HCT116 (cell line): ENCODE results near the gene CCDC91. TPM values are rescaled to one million over a fixed set of nuclear protein-coding genes. Genes with fewer than 3 reads are reported as not detected.

Source experiments
- ATAC-seq: fragments of 200-7000 bp; cut with Tn5 transposase; 2 replicates; pipeline ENCODE4 v1.9.1; 2020; ENCODE audit warnings: mild to moderate bottlenecking, moderate library complexity
- BruUV-seq: library from RNA; stranded (reverse); fragments of 400-500 nt; replicated peaks from 2 replicates; lab custom pipeline; 2021; lab: Mats Ljungman, UMichigan
- CTCF ChIA-PET: fragments of 300-600 bp; sonication (Branson Sonifier 250); formaldehyde crosslinking; loops from one replicate; lab custom pipeline; 2021; ENCODE audit warnings: antibody characterized with exemption; lab: Charles Lee
- POLR2A ChIA-PET: fragments of 300-600, 350-600 bp; sonication (Branson Sonifier 250); formaldehyde crosslinking; loops from one replicate; lab custom pipeline; 2021; ENCODE audit warnings: antibody characterized with exemption; lab: Charles Lee
- RAD21 ChIA-PET, 2 experiments: fragments of 300-600 bp; sonication (Branson Sonifier 250); formaldehyde crosslinking; loops; one replicate each; lab custom pipeline; 2023; ENCODE audit warnings: low total read pairs in 2 of 2; ENCODE audit not compliant: uncharacterized antibody in 2 of 2, unreplicated experiment in 2 of 2, low non-redundant PET in 1 of 2; lab: Charles Lee
- DNase-seq: peaks from one replicate; pipeline ENCODE4 v3.0.0-alpha.2; 2010; ENCODE audit warnings: low read depth, low spot score
- H2AFZ ChIP-seq: fragments of 200-600 bp; shearing (Covaris generic), sonication (generic); 2 replicates; pipeline ENCODE4 v1.6.1; 2017; ENCODE audit warnings: low read depth, mixed run types, mixed read lengths, antibody characterized with exemption, low read length; ENCODE audit not compliant: poor library complexity, severe bottlenecking
- H3K27ac ChIP-seq: 2 replicates; pipeline ENCODE4 v1.5.1; 2012; ENCODE audit warnings: low read depth, low read length
- H3K27me3 ChIP-seq: fragments of 200-600 bp; sonication (generic); 2 replicates; pipeline ENCODE4 v1.6.1; 2016; ENCODE audit warnings: mixed run types, low read length, mixed read lengths; ENCODE audit not compliant: insufficient read depth
- H3K36me3 ChIP-seq, 2 experiments: fragments of 200-500 bp in 1 of 2; fragments of 200-600 bp in 1 of 2; sonication (Bioruptor generic) in 1 of 2; sonication (generic) in 1 of 2; 2 replicates each; pipeline versions ENCODE4 v1.5.1 to v1.6.1; 2014 to 2016; ENCODE audit warnings: low read length in 2 of 2, inconsistent platforms in 1 of 2, mixed read lengths in 1 of 2, mixed run types in 1 of 2; ENCODE audit not compliant: insufficient read depth in 2 of 2, control insufficient read depth in 1 of 2
- H3K4me1 ChIP-seq, 2 experiments: fragments of 200-600 bp in 1 of 2; sonication (generic) in 1 of 2; 2 replicates each; pipeline versions ENCODE4 v1.5.1 to v1.6.1; 2012 to 2017; ENCODE audit warnings: low read length in 2 of 2, inconsistent platforms in 1 of 2, mild to moderate bottlenecking in 1 of 2, mixed read lengths in 1 of 2, mixed run types in 1 of 2, moderate library complexity in 1 of 2; ENCODE audit not compliant: insufficient read depth in 2 of 2, control insufficient read depth in 1 of 2
- H3K4me2 ChIP-seq: fragments of 200-600 bp; sonication (generic); 2 replicates; pipeline ENCODE4 v1.6.1; 2017; ENCODE audit warnings: mixed run types, low read length, mixed read lengths
- H3K4me3 ChIP-seq, 2 experiments: fragments of 200-600 bp in 1 of 2; sonication (generic) in 1 of 2; replicated peaks in 1 of 2; 2 replicates each; pipeline ENCODE4 v1.5.1; 2011 to 2016; ENCODE audit warnings: low read length in 2 of 2, control low read depth in 1 of 2, low read depth in 1 of 2, mild to moderate bottlenecking in 1 of 2, mixed read lengths in 1 of 2, mixed run types in 1 of 2
- H3K79me2 ChIP-seq: fragments of 200-600 bp; sonication (generic); 2 replicates; pipeline ENCODE4 v1.6.1; 2017; ENCODE audit warnings: mild to moderate bottlenecking, mixed run types, low read length, moderate library complexity, mixed read lengths; ENCODE audit not compliant: insufficient read depth
- H3K9ac ChIP-seq: fragments of 200-600 bp; sonication (generic); 2 replicates; pipeline ENCODE4 v1.6.1; 2016; ENCODE audit warnings: low read length, mixed read lengths
- H3K9me2 ChIP-seq: fragments of 200-600 bp; sonication (generic), shearing (Covaris generic); 2 replicates; pipeline ENCODE4 v1.6.1; 2017; ENCODE audit warnings: mixed run types, mild to moderate bottlenecking, moderate library complexity; ENCODE audit not compliant: insufficient read depth
- H3K9me3 ChIP-seq, 2 experiments: fragments of 200-500 bp in 1 of 2; fragments of 200-600 bp in 1 of 2; sonication (Bioruptor generic) in 1 of 2; sonication (generic) in 1 of 2; 2 replicates each; pipeline ENCODE4 v1.6.1; 2014 to 2017; ENCODE audit warnings: low read length in 2 of 2, mixed read lengths in 2 of 2, inconsistent platforms in 1 of 2, low read depth in 1 of 2, mild to moderate bottlenecking in 1 of 2, mixed run types in 1 of 2, moderate library complexity in 1 of 2; ENCODE audit not compliant: control insufficient read depth in 1 of 2, insufficient read depth in 1 of 2
- H4K20me1 ChIP-seq: fragments of 200-600 bp; sonication (generic), shearing (Covaris generic); 2 replicates; pipeline ENCODE4 v1.6.1; 2017; ENCODE audit warnings: mixed run types, mild to moderate bottlenecking, moderate library complexity; ENCODE audit not compliant: insufficient read depth
- CBX3 ChIP-seq: IDR thresholded peaks from 2 replicates; pipeline ENCODE4 v1.6.1; 2012; ENCODE audit warnings: low read depth
- CEBPB ChIP-seq: IDR thresholded peaks from 2 replicates; pipeline ENCODE4 v1.6.1; 2012; ENCODE audit warnings: low read depth
- ELF1 ChIP-seq: IDR thresholded peaks from 2 replicates; pipeline ENCODE4 v1.6.1; 2012; ENCODE audit warnings: low read depth, borderline replicate concordance
- EZH2phosphoT487 ChIP-seq: fragments of 200-600 bp; IDR thresholded peaks from 2 replicates; pipeline ENCODE4 v1.6.1; 2018; ENCODE audit warnings: antibody characterized with exemption, borderline replicate concordance
- FOSL1 ChIP-seq: IDR thresholded peaks from 2 replicates; pipeline ENCODE4 v1.6.1; 2012; ENCODE audit warnings: low read depth
- JUND ChIP-seq: IDR thresholded peaks from 2 replicates; pipeline ENCODE4 v1.6.1; 2012
- POLR2A ChIP-seq: IDR thresholded peaks from 2 replicates; pipeline ENCODE4 v1.7.0; 2011; ENCODE audit warnings: borderline replicate concordance; ENCODE audit not compliant: insufficient read depth, insufficient read length; ENCODE audit errors: extremely low read depth
- POLR2AphosphoS5 ChIP-seq: IDR thresholded peaks from 2 replicates; pipeline ENCODE4 v1.6.1; 2011; ENCODE audit warnings: mild to moderate bottlenecking, low read depth, low read length, moderate library complexity
- RAD21 ChIP-seq: IDR thresholded peaks from 2 replicates; pipeline ENCODE4 v1.6.1; 2012; ENCODE audit warnings: low read depth, mild to moderate bottlenecking
- SIN3A ChIP-seq: IDR thresholded peaks from 2 replicates; pipeline ENCODE4 v1.6.1; 2012; ENCODE audit warnings: low read depth
- SP1 ChIP-seq: IDR thresholded peaks from 2 replicates; pipeline ENCODE4 v1.6.1; 2012; ENCODE audit warnings: low read depth
- TCF7L2 ChIP-seq: IDR thresholded peaks from 2 replicates; pipeline ENCODE4 v1.7.0; 2011; ENCODE audit warnings: borderline replicate concordance, inconsistent platforms; ENCODE audit not compliant: insufficient read depth, insufficient read length; ENCODE audit errors: extremely low read depth
- YY1 ChIP-seq: IDR thresholded peaks from 2 replicates; pipeline ENCODE4 v1.6.1; 2011; ENCODE audit warnings: low read length, low read depth, moderate library complexity, mild to moderate bottlenecking; ENCODE audit not compliant: insufficient replicate concordance; ENCODE audit errors: extremely low read depth
- ZNF274 ChIP-seq: fragments of 200-500 bp; sonication (Bioruptor generic); IDR thresholded peaks from 2 replicates; pipeline ENCODE4 v1.6.1; 2014; ENCODE audit warnings: mild to moderate bottlenecking, low read depth, low read length, inconsistent platforms
- intact Hi-C: fragments of 100-400 bp; cut with micrococcal nuclease; formaldehyde crosslinking; loops from 2 replicates; pipeline ENCODE4 v1.10.0; 2022
- total RNA-seq: library from RNA; stranded (reverse); gene quantifications from one replicate; pipeline ENCODE4 v1.2.1, GENCODE V29; 2021; ENCODE audit not compliant: unreplicated experiment
- TF ChIP-seq, protein P1 (sequence below), 3 experiments: fragments of 200-600 bp in 1 of 3; sonication (generic) in 1 of 3; IDR thresholded peaks in 2 of 3; conservative IDR thresholded peaks in 1 of 3; 2 replicates each; pipeline ENCODE4 v1.5.1; 2012 to 2017; ENCODE audit warnings: low read depth in 2 of 3, low read length in 2 of 3, antibody characterized with exemption in 1 of 3, borderline replicate concordance in 1 of 3, control low read depth in 1 of 3, mild to moderate bottlenecking in 1 of 3, mixed read lengths in 1 of 3, mixed run types in 1 of 3, moderate library complexity in 1 of 3; ENCODE audit not compliant: insufficient read depth in 1 of 3
- TF ChIP-seq, protein P2 (sequence below): IDR thresholded peaks from 2 replicates; pipeline ENCODE4 v1.6.1; 2012
- TF ChIP-seq, protein P3 (sequence below): IDR thresholded peaks from 2 replicates; pipeline ENCODE4 v1.6.1; 2012; ENCODE audit warnings: low read depth

CCDC91 gene
- total RNA-seq, 1 experiment from 2014 or later = 18.1 TPM

DNA sequence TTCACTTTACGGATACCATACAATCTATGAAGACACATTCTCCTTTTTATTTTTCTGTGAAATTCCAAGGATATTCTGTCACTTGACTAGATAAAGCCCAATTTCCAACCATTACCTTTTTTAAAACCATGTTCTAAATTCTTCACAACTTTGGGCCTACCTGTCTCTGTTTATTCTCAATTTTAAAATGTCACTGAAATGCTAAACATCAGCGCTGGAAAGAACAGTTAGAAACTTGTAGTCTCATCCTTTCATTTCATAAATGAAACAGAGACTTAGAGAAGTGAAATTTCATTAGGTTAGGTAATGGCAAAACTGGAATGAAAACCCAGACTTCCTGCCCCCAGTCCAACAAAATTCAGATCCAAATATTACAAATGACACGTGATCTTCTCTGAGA lies 396.2 kb downstream of the CCDC91 start:
- Histone ChIP-seq H3K27ac (no peak overlapping the region), H3K9me3 (no peaks in the 10 kb centered on the region), H3K4me2 (no peak overlapping the region), H4K20me1 (no peaks in the 10 kb centered on the region), H3K4me1 (no peaks in the 10 kb centered on the region), H3K9ac (no peak overlapping the region), H3K27me3 (no peaks in the 10 kb centered on the region), H3K36me3 (no peaks in the 10 kb centered on the region), H3K9me2 (no peaks in the 10 kb centered on the region), H3K79me2 (no peaks in the 10 kb centered on the region), H2AFZ (no peak overlapping the region), H3K4me3 (no peak overlapping the region)
- ChIA-PET RAD21 (no interaction called here), POLR2A (no interaction called here), CTCF (no interaction called here)
- intact Hi-C loops = no loop called here
- TF ChIP-seq ZNF274 (no peak), SP1 (no peak), ELF1 (no peak), POLR2A (no peak), JUND (no peak), EZH2phosphoT487 (no peak), RAD21 (no peak), SIN3A (no peak), POLR2AphosphoS5 (no peak), CEBPB (no peak), TCF7L2 (no peak), YY1 (no peak), FOSL1 (no peak), CBX3 (no peak)
- TF ChIP-seq, protein P1, sequence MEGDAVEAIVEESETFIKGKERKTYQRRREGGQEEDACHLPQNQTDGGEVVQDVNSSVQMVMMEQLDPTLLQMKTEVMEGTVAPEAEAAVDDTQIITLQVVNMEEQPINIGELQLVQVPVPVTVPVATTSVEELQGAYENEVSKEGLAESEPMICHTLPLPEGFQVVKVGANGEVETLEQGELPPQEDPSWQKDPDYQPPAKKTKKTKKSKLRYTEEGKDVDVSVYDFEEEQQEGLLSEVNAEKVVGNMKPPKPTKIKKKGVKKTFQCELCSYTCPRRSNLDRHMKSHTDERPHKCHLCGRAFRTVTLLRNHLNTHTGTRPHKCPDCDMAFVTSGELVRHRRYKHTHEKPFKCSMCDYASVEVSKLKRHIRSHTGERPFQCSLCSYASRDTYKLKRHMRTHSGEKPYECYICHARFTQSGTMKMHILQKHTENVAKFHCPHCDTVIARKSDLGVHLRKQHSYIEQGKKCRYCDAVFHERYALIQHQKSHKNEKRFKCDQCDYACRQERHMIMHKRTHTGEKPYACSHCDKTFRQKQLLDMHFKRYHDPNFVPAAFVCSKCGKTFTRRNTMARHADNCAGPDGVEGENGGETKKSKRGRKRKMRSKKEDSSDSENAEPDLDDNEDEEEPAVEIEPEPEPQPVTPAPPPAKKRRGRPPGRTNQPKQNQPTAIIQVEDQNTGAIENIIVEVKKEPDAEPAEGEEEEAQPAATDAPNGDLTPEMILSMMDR (IDR thresholded peaks at IDR 0.05 in 2 of 3, conservative IDR thresholded peaks at IDR 0.05 in 1 of 3; ENCODE audit: borderline replicate concordance in 1 of 3, insufficient read depth in 1 of 3, low read depth in 2 of 3, low read length in 2 of 3) = no peak
- TF ChIP-seq, protein P2, sequence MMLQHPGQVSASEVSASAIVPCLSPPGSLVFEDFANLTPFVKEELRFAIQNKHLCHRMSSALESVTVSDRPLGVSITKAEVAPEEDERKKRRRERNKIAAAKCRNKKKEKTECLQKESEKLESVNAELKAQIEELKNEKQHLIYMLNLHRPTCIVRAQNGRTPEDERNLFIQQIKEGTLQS = no peak
- TF ChIP-seq, protein P3, sequence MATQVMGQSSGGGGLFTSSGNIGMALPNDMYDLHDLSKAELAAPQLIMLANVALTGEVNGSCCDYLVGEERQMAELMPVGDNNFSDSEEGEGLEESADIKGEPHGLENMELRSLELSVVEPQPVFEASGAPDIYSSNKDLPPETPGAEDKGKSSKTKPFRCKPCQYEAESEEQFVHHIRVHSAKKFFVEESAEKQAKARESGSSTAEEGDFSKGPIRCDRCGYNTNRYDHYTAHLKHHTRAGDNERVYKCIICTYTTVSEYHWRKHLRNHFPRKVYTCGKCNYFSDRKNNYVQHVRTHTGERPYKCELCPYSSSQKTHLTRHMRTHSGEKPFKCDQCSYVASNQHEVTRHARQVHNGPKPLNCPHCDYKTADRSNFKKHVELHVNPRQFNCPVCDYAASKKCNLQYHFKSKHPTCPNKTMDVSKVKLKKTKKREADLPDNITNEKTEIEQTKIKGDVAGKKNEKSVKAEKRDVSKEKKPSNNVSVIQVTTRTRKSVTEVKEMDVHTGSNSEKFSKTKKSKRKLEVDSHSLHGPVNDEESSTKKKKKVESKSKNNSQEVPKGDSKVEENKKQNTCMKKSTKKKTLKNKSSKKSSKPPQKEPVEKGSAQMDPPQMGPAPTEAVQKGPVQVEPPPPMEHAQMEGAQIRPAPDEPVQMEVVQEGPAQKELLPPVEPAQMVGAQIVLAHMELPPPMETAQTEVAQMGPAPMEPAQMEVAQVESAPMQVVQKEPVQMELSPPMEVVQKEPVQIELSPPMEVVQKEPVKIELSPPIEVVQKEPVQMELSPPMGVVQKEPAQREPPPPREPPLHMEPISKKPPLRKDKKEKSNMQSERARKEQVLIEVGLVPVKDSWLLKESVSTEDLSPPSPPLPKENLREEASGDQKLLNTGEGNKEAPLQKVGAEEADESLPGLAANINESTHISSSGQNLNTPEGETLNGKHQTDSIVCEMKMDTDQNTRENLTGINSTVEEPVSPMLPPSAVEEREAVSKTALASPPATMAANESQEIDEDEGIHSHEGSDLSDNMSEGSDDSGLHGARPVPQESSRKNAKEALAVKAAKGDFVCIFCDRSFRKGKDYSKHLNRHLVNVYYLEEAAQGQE = no peak
- DNase-seq (no peak), ATAC-seq (no peak)
- BruUV-seq = no TSS peak
